GM18520 (cell line): Measurements from ENCODE around the gene TENM4.

Source experiments
- ATAC-seq: cut with Tn5 transposase; IDR thresholded peaks from one replicate; pipeline ENCODE4 v1.9.1; 2021; ENCODE audit not compliant: unreplicated experiment

Gene TENM4

GRCh38 chr11:78952175-78952574 is 488.7 kb downstream of the TENM4 start:
- ATAC-seq = no peak

GRCh38 chr11:78949976-78950690 is 490.7 kb downstream of the TENM4 start:
- no peak for ATAC-seq

GRCh38 chr11:78946945-78947902 is 493.6 kb downstream of the TENM4 start:
- no peak for ATAC-seq

- no peak for ATAC-seq
These were observed 497.0 kb downstream of the TENM4 start for GRCh38 chr11:78943841-78944240.

GRCh38 chr11:78943154-78943553 is 497.7 kb downstream of the TENM4 start:
- no peak for ATAC-seq

GRCh38 chr11:78941226-78941851 is 499.5 kb downstream of the TENM4 start:
- ATAC-seq = no peak

- no peak for ATAC-seq
These were observed 500.2 kb downstream of the TENM4 start for GRCh38 chr11:78940500-78941225.

GRCh38 chr11:78938971-78939370 is 501.9 kb downstream of the TENM4 start:
- no peak for ATAC-seq

- ATAC-seq = no peak
These were observed 502.8 kb downstream of the TENM4 start for GRCh38 chr11:78938036-78938435.

GRCh38 chr11:78935398-78936068 is 505.3 kb downstream of the TENM4 start:
- ATAC-seq = no peak

- ATAC-seq = no peak
These were observed 507.5 kb downstream of the TENM4 start for GRCh38 chr11:78933350-78933749.

GRCh38 chr11:78932757-78933156 is 508.1 kb downstream of the TENM4 start:
- ATAC-seq = no peak

- no peak for ATAC-seq
These were observed 508.9 kb downstream of the TENM4 start for GRCh38 chr11:78931891-78932290.

GRCh38 chr11:78930810-78931523 is 509.9 kb downstream of the TENM4 start:
- no peak for ATAC-seq

GRCh38 chr11:78929906-78930220 is 511.0 kb downstream of the TENM4 start:
- ATAC-seq = no peak

- no peak for ATAC-seq
These were observed 511.5 kb downstream of the TENM4 start for GRCh38 chr11:78929207-78929905.

- no peak for ATAC-seq
These were observed 513.3 kb downstream of the TENM4 start for GRCh38 chr11:78927511-78927910.

GRCh38 chr11:78926633-78927338 is 514.0 kb downstream of the TENM4 start:
- no peak for ATAC-seq

- ATAC-seq = no peak
These were observed 515.4 kb downstream of the TENM4 start for GRCh38 chr11:78925387-78925786.
